Epithelial cell of esophagus (primary cell): Measurements from ENCODE around the gene GIMAP1.

Experiments
- DNase-seq: peaks from one replicate; pipeline ENCODE4 v3.0.0; 2010; ENCODE audit warnings: low read depth
- H3K4me3 ChIP-seq: 2 replicates; pipeline ENCODE4 v1.5.1; 2011; ENCODE audit warnings: mild to moderate bottlenecking, low read length, control low read depth
- CTCF ChIP-seq: IDR thresholded peaks from 2 replicates; pipeline ENCODE4 v1.5.1; 2011; ENCODE audit warnings: low read depth, mild to moderate bottlenecking, low read length, control low read depth, inconsistent platforms; ENCODE audit not compliant: insufficient read depth; ENCODE audit errors: missing control alignments

GIMAP1 gene

DNA sequence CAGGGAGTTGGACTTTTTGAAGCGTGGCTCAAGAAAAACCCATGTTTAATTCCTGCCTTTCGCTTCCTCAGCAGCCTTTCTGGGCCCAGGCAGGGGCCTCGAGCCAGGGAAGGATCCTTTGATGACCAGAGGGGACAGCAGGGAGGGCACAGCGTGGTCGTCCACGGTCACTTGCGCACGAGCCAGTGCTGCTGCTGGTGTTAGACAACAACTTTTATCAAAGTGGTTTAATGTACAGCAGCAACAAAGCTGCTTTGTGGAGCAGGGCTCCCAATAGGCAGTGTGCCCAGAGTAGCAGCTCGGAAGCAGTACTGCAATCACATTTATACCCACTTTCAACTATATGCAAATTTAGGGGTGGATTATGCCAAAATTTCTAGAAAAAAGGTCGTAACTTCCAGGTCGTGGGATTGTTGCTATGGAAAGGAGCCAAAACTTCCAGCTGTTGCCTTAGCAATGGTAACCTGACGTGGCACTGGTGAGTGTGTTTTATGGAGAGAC, 6.1 kb downstream of the GIMAP1 start:
- TF ChIP-seq CTCF = no peak
- H3K4me3 ChIP-seq = no peak overlapping the region
- DNase-seq = no peak

- TF ChIP-seq CTCF = no peak
- H3K4me3 ChIP-seq = no peak overlapping the region
- no peak for DNase-seq
These were observed 7.1 kb downstream of the GIMAP1 start for GRCh38 chr7:150723467-150723866.

DNA sequence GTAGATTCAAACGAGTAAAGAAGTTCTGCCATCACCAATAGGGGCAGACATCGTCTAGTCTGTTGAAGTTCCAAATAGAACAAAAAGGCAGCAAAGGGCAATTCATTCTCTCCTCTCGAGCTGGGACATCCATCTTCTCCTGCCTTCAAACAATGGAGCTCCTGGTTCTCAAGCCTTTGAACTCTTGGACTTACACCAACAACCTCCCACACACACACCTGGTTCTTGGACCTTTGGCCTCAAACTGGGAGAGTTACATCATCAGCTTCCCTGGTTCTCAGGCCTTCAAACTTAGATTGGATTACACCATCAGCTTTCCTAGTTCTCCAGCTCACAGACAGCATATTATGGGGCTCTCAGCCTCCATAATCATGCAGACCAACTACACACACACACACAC, 11.0 kb downstream of the GIMAP1 start:
- DNase-seq = no peak
- TF ChIP-seq CTCF = no peak
- no peak overlapping the region for H3K4me3 ChIP-seq

- no peak overlapping the region for H3K4me3 ChIP-seq
- TF ChIP-seq CTCF = no peak
- no peak for DNase-seq
These were observed 11.6 kb downstream of the GIMAP1 start for GRCh38 chr7:150728011-150728410.

DNA sequence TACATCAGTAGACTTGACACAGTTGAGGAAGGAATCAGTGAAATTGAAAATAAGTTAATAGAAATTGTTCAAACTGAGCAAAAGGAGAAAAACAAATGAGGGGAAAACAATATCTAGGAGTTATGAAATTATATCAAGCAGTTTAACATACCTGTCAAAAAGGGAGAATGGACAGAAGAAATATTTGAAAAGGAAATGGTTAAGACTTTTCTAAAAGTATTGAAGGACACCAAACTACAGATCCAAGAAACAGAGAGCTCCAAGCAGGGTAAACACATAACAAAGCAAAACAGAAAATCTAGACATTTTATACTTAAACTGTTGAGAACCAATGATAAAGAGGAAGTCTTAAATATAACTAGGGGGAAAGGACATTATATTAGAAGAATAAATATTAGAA, 12.2 kb downstream of the GIMAP1 start:
- DNase-seq = no peak
- no peak for TF ChIP-seq CTCF

GRCh38 chr7:150731916-150732315, 15.5 kb downstream of the GIMAP1 start:
- H3K4me3 ChIP-seq = no peak overlapping the region
- DNase-seq = no peak
- TF ChIP-seq CTCF = no peak

More for the DNA sequence above, 12.2 kb downstream of the GIMAP1 start:
- H3K4me3 ChIP-seq = no peak overlapping the region

DNA sequence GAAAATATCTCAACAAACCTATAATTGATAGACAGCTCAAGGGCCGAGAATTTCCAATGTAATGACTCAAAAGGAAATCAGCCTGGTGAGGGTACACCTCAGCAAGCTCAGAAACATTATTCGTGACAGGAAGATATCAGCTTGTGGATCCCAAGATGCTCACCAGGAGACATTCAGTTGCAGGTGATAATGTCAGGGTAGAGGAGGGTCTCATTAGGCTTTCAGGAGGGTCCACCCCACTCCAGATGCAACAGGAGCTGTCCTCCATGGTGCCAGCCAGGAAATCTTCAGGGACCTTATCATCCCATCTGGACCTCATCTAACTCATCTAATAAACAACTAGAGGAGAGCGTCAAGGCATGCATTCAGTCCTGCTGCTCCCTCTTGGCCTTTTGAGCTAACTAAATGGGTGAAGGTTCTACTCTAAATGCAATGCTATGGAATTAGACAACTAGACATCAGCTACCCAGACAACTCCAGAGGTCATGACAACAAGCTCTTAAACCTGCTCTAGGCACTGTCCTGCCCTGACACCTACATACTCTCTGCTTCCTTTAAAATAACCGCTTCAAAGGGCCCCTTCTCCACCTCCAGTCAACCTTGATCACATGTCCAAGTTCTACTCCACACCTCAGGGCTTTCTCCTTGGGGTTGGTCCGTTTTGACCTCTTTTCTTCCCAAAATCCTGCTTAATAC, 16.5 kb downstream of the GIMAP1 start:
- DNase-seq = no peak
- no peak for TF ChIP-seq CTCF
- no peak overlapping the region for H3K4me3 ChIP-seq
